ENCODE results near the gene RAB11A.

Gene RAB11A

GRCh38 chr15:65888981-65889380 is 19.7 kb downstream of the RAB11A start:
- no peak for DNase-seq

GRCh38 chr15:65893060-65893459 is 23.8 kb downstream of the RAB11A start:
- DNase-seq: no peak

GRCh38 chr15:65896236-65896635 is 26.9 kb downstream of the RAB11A start:
- DNase-seq: no peak

GRCh38 chr15:65900488-65900887 is 31.2 kb downstream of the RAB11A start:
- DNase-seq: no peak

- no peak for DNase-seq
Observed at GRCh38 chr15:65901336-65901735, 32.0 kb downstream of the RAB11A start.

- no peak for DNase-seq
Observed at GRCh38 chr15:65901836-65902235, 32.5 kb downstream of the RAB11A start.

- DNase-seq: peak; percentile 15
Observed at GRCh38 chr15:65902373-65902772, 33.1 kb downstream of the RAB11A start.

- DNase-seq: no peak
Observed at GRCh38 chr15:65903296-65904073, 34.2 kb downstream of the RAB11A start.

GRCh38 chr15:65904301-65904700 is 35.0 kb downstream of the RAB11A start:
- no peak for DNase-seq

- DNase-seq: no peak
Observed at GRCh38 chr15:65906396-65906795, 37.1 kb downstream of the RAB11A start.

- no peak for DNase-seq
Observed at GRCh38 chr15:65907661-65908060, 38.4 kb downstream of the RAB11A start.

GRCh38 chr15:65908876-65909275 is 39.6 kb downstream of the RAB11A start:
- no peak for DNase-seq

GRCh38 chr15:65909831-65910230 is 40.5 kb downstream of the RAB11A start:
- no peak for DNase-seq

GRCh38 chr15:65910341-65910740 is 41.0 kb downstream of the RAB11A start:
- no peak for DNase-seq

GRCh38 chr15:65912235-65912634 is 42.9 kb downstream of the RAB11A start:
- DNase-seq: no peak

- DNase-seq: no peak
Observed at GRCh38 chr15:65913631-65914199, 44.4 kb downstream of the RAB11A start.

- DNase-seq: no peak
Observed at GRCh38 chr15:65914386-65914785, 45.1 kb downstream of the RAB11A start.

- DNase-seq: no peak
Observed at GRCh38 chr15:65914981-65915925, 46.0 kb downstream of the RAB11A start.

GRCh38 chr15:65916041-65916663 is 46.9 kb downstream of the RAB11A start:
- no peak for DNase-seq

- peak; percentile 72 for DNase-seq
Observed at GRCh38 chr15:65916664-65917406, 47.5 kb downstream of the RAB11A start.

GRCh38 chr15:65917407-65917756 is 48.1 kb downstream of the RAB11A start:
- no peak for DNase-seq

GRCh38 chr15:65917936-65918335 is 48.6 kb downstream of the RAB11A start:
- no peak for DNase-seq

Measured in midbrain (tissue), 1 donor.